WTC11 (cell line): Measurements from ENCODE around the gene PLEKHH2. TPM values are rescaled to one million over a fixed set of nuclear protein-coding genes. Genes with fewer than 3 reads are reported as not detected.

Experiments
- ATAC-seq: fragments of 200-7000 bp; cut with Tn5 transposase; 2 replicates; pipeline ENCODE4 v1.10.0; 2021; ENCODE audit warnings: mild to moderate bottlenecking, moderate library complexity
- CTCF ChIA-PET: fragments of 300-600 bp; sonication (Branson Sonifier 250); formaldehyde crosslinking; loops from one replicate; lab custom pipeline; 2021; ENCODE audit warnings: antibody characterized with exemption; lab: Charles Lee
- POLR2A ChIA-PET: fragments of 350-600 bp; sonication (Branson Sonifier 250); formaldehyde crosslinking; loops from one replicate; lab custom pipeline; 2021; ENCODE audit warnings: antibody characterized with exemption; lab: Charles Lee
- DNase-seq: peaks from one replicate; pipeline ENCODE4 v3.0.0; 2021; ENCODE audit warnings: low spot score
- H3K27ac Mint-ChIP-seq: 2 replicates; pipeline ENCODE4 v1.8.0; 2021; ENCODE audit warnings: mixed read lengths
- H3K27me3 Mint-ChIP-seq: 2 replicates; pipeline ENCODE4 v1.8.0; 2021; ENCODE audit warnings: low read depth, mild to moderate bottlenecking, moderate library complexity, mixed read lengths
- H3K36me3 Mint-ChIP-seq: 2 replicates; pipeline ENCODE4 v1.8.0; 2021; ENCODE audit warnings: mixed read lengths
- H3K4me1 Mint-ChIP-seq: 2 replicates; pipeline ENCODE4 v1.8.0; 2022; ENCODE audit warnings: mixed read lengths
- H3K4me3 Mint-ChIP-seq: 2 replicates; pipeline ENCODE4 v1.8.0; 2021; ENCODE audit warnings: mild to moderate bottlenecking, moderate library complexity, mixed read lengths
- H3K9me3 Mint-ChIP-seq: 2 replicates; pipeline ENCODE4 v1.8.0; 2021; ENCODE audit warnings: mixed read lengths
- ELF4 ChIP-seq: sonication (generic); formaldehyde crosslinking; IDR thresholded peaks from 2 replicates; pipeline ENCODE4 v1.8.1; 2022; ENCODE audit warnings: low read depth, mild to moderate bottlenecking, moderate library complexity, missing genetic modification reagents
- ETV6 ChIP-seq: sonication (generic); formaldehyde crosslinking; IDR thresholded peaks from 2 replicates; pipeline ENCODE4 v1.8.1; 2022; ENCODE audit warnings: mild to moderate bottlenecking, missing genetic modification reagents
- FOXP1 ChIP-seq: sonication (generic); formaldehyde crosslinking; IDR thresholded peaks from 2 replicates; pipeline ENCODE4 v1.8.0; 2022; ENCODE audit warnings: missing genetic modification reagents, mild to moderate bottlenecking, moderate library complexity, borderline replicate concordance
- GABPB1 ChIP-seq: sonication (generic); formaldehyde crosslinking; IDR thresholded peaks from 2 replicates; pipeline ENCODE4 v1.8.1; 2023; ENCODE audit warnings: mild to moderate bottlenecking, missing genetic modification reagents
- JAZF1 ChIP-seq: fragments of 250-450 bp; sonication (Bioruptor Pico); IDR thresholded peaks from 2 replicates; pipeline ENCODE4 v1.9.0; 2021; ENCODE audit warnings: moderate library complexity, mild to moderate bottlenecking, inconsistent platforms
- KAT7 ChIP-seq: sonication (generic); formaldehyde crosslinking; IDR thresholded peaks from 2 replicates; pipeline ENCODE4 v1.8.1; 2023; ENCODE audit warnings: missing genetic modification reagents, mild to moderate bottlenecking, borderline replicate concordance
- MYBL2 ChIP-seq: sonication (generic); formaldehyde crosslinking; IDR thresholded peaks from 2 replicates; pipeline ENCODE4 v1.8.1; 2023; ENCODE audit warnings: mild to moderate bottlenecking, moderate library complexity, missing genetic modification reagents
- RELA ChIP-seq: sonication (generic); formaldehyde crosslinking; IDR thresholded peaks from 2 replicates; pipeline ENCODE4 v1.8.1; 2022; ENCODE audit warnings: missing genetic modification reagents, mild to moderate bottlenecking, borderline replicate concordance
- SMAD4 ChIP-seq: sonication (generic); formaldehyde crosslinking; IDR thresholded peaks from 2 replicates; pipeline ENCODE4 v1.8.0; 2022; ENCODE audit warnings: mild to moderate bottlenecking, missing genetic modification reagents
- SP1 ChIP-seq: sonication (generic); formaldehyde crosslinking; conservative IDR thresholded peaks from 2 replicates; pipeline ENCODE4 v1.8.1; 2022; ENCODE audit warnings: missing genetic modification reagents
- TEAD4 ChIP-seq: sonication (generic); formaldehyde crosslinking; IDR thresholded peaks from 2 replicates; pipeline ENCODE4 v1.8.0; 2022; ENCODE audit warnings: mild to moderate bottlenecking, missing genetic modification reagents
- ZNF423 ChIP-seq: fragments of 250-450 bp; sonication (Bioruptor Pico); IDR thresholded peaks from 2 replicates; pipeline ENCODE4 v2.1.2; 2022; ENCODE audit warnings: mild to moderate bottlenecking, moderate library complexity
- total RNA-seq: library from RNA; stranded (reverse); gene quantifications from 3 replicates; pipeline ENCODE4 v1.2.3, GENCODE V29; 2021
- TF ChIP-seq, protein P1 (sequence below): sonication (generic); formaldehyde crosslinking; IDR thresholded peaks from 2 replicates; pipeline ENCODE4 v1.8.1; 2022; ENCODE audit warnings: mild to moderate bottlenecking, missing genetic modification reagents, moderate library complexity, borderline replicate concordance
- TF ChIP-seq, protein P2 (sequence below): sonication (generic); formaldehyde crosslinking; IDR thresholded peaks from 2 replicates; pipeline ENCODE4 v1.8.1; 2023; ENCODE audit warnings: mild to moderate bottlenecking, missing genetic modification reagents
- TF ChIP-seq, protein P3 (sequence below): sonication (generic); formaldehyde crosslinking; IDR thresholded peaks from 2 replicates; pipeline ENCODE4 v1.8.1; 2022; ENCODE audit warnings: low read depth, missing genetic modification reagents, borderline replicate concordance
- TF ChIP-seq, protein P4 (sequence below): sonication (generic); formaldehyde crosslinking; IDR thresholded peaks from 2 replicates; pipeline ENCODE4 v1.8.1; 2023; ENCODE audit warnings: mild to moderate bottlenecking, missing genetic modification reagents
- TF ChIP-seq, protein P5 (sequence below): sonication (generic); formaldehyde crosslinking; IDR thresholded peaks from 2 replicates; pipeline ENCODE4 v1.8.1; 2023; ENCODE audit warnings: mild to moderate bottlenecking, moderate library complexity, missing genetic modification reagents
- TF ChIP-seq, protein P6 (sequence below): sonication (generic); formaldehyde crosslinking; IDR thresholded peaks from 2 replicates; pipeline ENCODE4 v1.8.0; 2023; ENCODE audit warnings: missing genetic modification reagents
- TF ChIP-seq, protein P7 (sequence below): sonication (generic); formaldehyde crosslinking; IDR thresholded peaks from 2 replicates; pipeline ENCODE4 v1.8.1; 2023; ENCODE audit warnings: mild to moderate bottlenecking, missing genetic modification reagents, moderate library complexity

PLEKHH2 gene
- total RNA-seq, 1 experiment from 2014 or later = 5.8 TPM

DNA sequence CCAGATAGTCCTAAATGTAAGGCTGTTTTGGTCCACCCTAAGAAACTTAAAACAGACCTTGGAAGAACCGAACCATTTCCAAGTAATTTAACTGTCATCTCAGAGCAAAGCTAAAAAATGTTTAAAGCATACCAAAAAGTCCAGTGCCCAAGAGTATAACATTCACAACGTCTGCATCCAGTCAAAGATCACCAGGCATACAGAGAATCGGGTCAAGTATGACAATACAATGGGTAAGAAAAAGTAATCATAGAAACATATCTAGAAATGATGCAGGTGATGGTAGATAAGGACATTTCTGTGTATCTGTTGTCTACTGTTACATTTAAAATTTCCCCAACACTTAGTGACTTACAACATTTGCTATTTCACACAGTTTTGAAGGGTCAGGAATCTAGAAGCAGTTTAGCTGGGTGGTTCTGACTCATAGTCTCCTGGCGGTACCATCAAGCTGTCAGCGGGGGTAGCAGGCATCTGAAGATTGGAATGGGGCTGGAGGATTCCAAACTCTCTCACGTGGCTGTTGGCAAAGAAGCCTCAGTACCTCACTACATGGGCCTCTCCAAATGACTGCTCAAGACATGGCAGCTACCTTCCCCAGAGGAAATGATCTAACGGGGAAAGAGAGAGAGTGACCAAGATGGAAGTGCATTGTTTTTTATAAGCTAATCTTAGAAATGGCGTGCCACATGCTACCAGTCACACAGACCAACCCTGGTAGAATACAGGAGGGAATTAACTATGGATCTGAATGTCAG lies 100.2 kb downstream of the PLEKHH2 start:
- peak; percentile 38; the same call in 1 of the 2 replicates for ATAC-seq
- no peak overlapping the region for H3K4me3 Mint-ChIP-seq
- no peak overlapping the region for H3K27ac Mint-ChIP-seq
- no peaks in the 10 kb centered on the region for H3K36me3 Mint-ChIP-seq
- ChIA-PET CTCF (interaction anchor here (0.6 to 0.7 kb wide), 2 partner anchors 23 to 81 kb away, joined by 3 read pairs; no protein-coding TSS in a partner anchor), POLR2A (no interaction called here)
- H3K4me1 Mint-ChIP-seq = peaks cover 5% of the 10 kb centered on the region
- TF ChIP-seq KAT7 (no peak), ETV6 (CRISPR knock-in tag) (no peak), GABPB1 (no peak)
- TF ChIP-seq, protein P1, sequence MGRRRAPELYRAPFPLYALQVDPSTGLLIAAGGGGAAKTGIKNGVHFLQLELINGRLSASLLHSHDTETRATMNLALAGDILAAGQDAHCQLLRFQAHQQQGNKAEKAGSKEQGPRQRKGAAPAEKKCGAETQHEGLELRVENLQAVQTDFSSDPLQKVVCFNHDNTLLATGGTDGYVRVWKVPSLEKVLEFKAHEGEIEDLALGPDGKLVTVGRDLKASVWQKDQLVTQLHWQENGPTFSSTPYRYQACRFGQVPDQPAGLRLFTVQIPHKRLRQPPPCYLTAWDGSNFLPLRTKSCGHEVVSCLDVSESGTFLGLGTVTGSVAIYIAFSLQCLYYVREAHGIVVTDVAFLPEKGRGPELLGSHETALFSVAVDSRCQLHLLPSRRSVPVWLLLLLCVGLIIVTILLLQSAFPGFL (CRISPR knock-in tag) = no peak
- TF ChIP-seq, all 79 proteins: peak for 0
- no peaks in the 10 kb centered on the region for H3K27me3 Mint-ChIP-seq
- DNase-seq = no peak
- H3K9me3 Mint-ChIP-seq = no peaks in the 10 kb centered on the region

DNA sequence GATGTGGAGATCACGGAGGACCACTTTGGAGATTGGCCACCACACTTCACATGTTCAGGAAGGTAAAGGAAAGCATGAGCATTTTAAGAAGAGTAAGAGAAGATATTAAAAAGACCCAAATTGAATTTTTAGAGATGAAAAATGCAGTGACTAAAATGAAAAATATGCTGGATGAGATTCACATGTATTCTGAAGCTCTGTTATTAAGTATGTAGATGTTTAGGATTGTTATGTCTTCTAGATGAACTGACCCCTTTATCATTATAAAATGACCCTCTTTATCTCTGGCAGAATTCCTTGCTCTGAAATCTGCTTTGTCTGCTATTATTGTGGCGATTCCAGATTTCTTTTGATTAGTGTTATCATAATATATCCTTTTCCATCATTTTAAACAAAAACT lies 100.8 kb downstream of the PLEKHH2 start:
- no peak for ATAC-seq
- POLR2A ChIA-PET = no interaction called here

More for the DNA sequence above, 100.8 kb downstream of the PLEKHH2 start:
- no peaks in the 10 kb centered on the region for H3K27me3 Mint-ChIP-seq
- no peaks in the 10 kb centered on the region for H3K36me3 Mint-ChIP-seq
- peaks cover 5% of the 10 kb centered on the region for H3K4me1 Mint-ChIP-seq
- CTCF ChIA-PET = no interaction called here
- H3K27ac Mint-ChIP-seq = no peak overlapping the region
- H3K9me3 Mint-ChIP-seq = no peaks in the 10 kb centered on the region
- no peak overlapping the region for H3K4me3 Mint-ChIP-seq
- no peak for TF ChIP-seq TEAD4 (CRISPR knock-in tag)
- TF ChIP-seq, protein P2, sequence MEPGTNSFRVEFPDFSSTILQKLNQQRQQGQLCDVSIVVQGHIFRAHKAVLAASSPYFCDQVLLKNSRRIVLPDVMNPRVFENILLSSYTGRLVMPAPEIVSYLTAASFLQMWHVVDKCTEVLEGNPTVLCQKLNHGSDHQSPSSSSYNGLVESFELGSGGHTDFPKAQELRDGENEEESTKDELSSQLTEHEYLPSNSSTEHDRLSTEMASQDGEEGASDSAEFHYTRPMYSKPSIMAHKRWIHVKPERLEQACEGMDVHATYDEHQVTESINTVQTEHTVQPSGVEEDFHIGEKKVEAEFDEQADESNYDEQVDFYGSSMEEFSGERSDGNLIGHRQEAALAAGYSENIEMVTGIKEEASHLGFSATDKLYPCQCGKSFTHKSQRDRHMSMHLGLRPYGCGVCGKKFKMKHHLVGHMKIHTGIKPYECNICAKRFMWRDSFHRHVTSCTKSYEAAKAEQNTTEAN (CRISPR knock-in tag) = no peak
- no peak for TF ChIP-seq ETV6 (CRISPR knock-in tag)
- TF ChIP-seq SMAD4 (CRISPR knock-in tag) = no peak
- no peak for TF ChIP-seq RELA
- TF ChIP-seq JAZF1 (CRISPR knock-in tag) = no peak
- no peak for TF ChIP-seq ELF4 (CRISPR knock-in tag)
- TF ChIP-seq, protein P3, sequence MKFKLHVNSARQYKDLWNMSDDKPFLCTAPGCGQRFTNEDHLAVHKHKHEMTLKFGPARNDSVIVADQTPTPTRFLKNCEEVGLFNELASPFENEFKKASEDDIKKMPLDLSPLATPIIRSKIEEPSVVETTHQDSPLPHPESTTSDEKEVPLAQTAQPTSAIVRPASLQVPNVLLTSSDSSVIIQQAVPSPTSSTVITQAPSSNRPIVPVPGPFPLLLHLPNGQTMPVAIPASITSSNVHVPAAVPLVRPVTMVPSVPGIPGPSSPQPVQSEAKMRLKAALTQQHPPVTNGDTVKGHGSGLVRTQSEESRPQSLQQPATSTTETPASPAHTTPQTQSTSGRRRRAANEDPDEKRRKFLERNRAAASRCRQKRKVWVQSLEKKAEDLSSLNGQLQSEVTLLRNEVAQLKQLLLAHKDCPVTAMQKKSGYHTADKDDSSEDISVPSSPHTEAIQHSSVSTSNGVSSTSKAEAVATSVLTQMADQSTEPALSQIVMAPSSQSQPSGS (CRISPR knock-in tag) = no peak
- TF ChIP-seq, protein P4, sequence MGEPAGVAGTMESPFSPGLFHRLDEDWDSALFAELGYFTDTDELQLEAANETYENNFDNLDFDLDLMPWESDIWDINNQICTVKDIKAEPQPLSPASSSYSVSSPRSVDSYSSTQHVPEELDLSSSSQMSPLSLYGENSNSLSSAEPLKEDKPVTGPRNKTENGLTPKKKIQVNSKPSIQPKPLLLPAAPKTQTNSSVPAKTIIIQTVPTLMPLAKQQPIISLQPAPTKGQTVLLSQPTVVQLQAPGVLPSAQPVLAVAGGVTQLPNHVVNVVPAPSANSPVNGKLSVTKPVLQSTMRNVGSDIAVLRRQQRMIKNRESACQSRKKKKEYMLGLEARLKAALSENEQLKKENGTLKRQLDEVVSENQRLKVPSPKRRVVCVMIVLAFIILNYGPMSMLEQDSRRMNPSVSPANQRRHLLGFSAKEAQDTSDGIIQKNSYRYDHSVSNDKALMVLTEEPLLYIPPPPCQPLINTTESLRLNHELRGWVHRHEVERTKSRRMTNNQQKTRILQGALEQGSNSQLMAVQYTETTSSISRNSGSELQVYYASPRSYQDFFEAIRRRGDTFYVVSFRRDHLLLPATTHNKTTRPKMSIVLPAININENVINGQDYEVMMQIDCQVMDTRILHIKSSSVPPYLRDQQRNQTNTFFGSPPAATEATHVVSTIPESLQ (CRISPR knock-in tag) = no peak
- TF ChIP-seq MYBL2 (CRISPR knock-in tag) = no peak
- TF ChIP-seq, protein P5, sequence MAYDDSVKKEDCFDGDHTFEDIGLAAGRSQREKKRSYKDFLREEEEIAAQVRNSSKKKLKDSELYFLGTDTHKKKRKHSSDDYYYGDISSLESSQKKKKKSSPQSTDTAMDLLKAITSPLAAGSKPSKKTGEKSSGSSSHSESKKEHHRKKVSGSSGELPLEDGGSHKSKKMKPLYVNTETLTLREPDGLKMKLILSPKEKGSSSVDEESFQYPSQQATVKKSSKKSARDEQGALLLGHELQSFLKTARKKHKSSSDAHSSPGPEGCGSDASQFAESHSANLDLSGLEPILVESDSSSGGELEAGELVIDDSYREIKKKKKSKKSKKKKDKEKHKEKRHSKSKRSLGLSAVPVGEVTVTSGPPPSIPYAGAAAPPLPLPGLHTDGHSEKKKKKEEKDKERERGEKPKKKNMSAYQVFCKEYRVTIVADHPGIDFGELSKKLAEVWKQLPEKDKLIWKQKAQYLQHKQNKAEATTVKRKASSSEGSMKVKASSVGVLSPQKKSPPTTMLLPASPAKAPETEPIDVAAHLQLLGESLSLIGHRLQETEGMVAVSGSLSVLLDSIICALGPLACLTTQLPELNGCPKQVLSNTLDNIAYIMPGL (CRISPR knock-in tag) = no peak
- no peak for TF ChIP-seq SP1 (CRISPR knock-in tag)
- TF ChIP-seq GABPB1 = no peak
- no peak for TF ChIP-seq FOXP1
- no peak for TF ChIP-seq ZNF423 (CRISPR knock-in tag)
- TF ChIP-seq, protein P6, sequence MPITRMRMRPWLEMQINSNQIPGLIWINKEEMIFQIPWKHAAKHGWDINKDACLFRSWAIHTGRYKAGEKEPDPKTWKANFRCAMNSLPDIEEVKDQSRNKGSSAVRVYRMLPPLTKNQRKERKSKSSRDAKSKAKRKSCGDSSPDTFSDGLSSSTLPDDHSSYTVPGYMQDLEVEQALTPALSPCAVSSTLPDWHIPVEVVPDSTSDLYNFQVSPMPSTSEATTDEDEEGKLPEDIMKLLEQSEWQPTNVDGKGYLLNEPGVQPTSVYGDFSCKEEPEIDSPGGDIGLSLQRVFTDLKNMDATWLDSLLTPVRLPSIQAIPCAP (CRISPR knock-in tag) = no peak
- TF ChIP-seq, protein P7, sequence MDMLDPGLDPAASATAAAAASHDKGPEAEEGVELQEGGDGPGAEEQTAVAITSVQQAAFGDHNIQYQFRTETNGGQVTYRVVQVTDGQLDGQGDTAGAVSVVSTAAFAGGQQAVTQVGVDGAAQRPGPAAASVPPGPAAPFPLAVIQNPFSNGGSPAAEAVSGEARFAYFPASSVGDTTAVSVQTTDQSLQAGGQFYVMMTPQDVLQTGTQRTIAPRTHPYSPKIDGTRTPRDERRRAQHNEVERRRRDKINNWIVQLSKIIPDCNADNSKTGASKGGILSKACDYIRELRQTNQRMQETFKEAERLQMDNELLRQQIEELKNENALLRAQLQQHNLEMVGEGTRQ (CRISPR knock-in tag) = no peak
- no peak for DNase-seq
